Activated B cell treated with CpG ODN at 0.5 μM for 24 hours (primary cell): ENCODE measurements around the gene SPIRE1. TPM values are rescaled to one million over a fixed set of nuclear protein-coding genes. Genes with fewer than 3 reads are reported as not detected.

Source experiments
- ATAC-seq: fragments of 200-7000 bp; cut with Tn5 transposase; one replicate; pipeline ENCODE4 v1.10.0; 2021; ENCODE audit warnings: low read depth, mild to moderate bottlenecking, moderate library complexity
- CTCF ChIA-PET: fragments of 350-600 bp; sonication (Branson Sonifier 250); formaldehyde crosslinking; loops from one replicate; lab custom pipeline; 2021; ENCODE audit warnings: antibody characterized with exemption; lab: Charles Lee
- POLR2A ChIA-PET: fragments of 350-600 bp; sonication (Branson Sonifier 250); formaldehyde crosslinking; loops from one replicate; lab custom pipeline; 2021; ENCODE audit warnings: antibody characterized with exemption; lab: Charles Lee
- DNase-seq: peaks from one replicate; pipeline ENCODE4 v3.0.0; 2022
- H3K27ac Mint-ChIP-seq: one replicate; pipeline ENCODE4 v1.8.0; 2020; ENCODE audit warnings: mixed read lengths
- H3K27me3 Mint-ChIP-seq: one replicate; pipeline ENCODE4 v1.8.0; 2021; ENCODE audit warnings: mixed read lengths
- H3K36me3 Mint-ChIP-seq: one replicate; pipeline ENCODE4 v1.8.0; 2021; ENCODE audit warnings: low read depth, mixed read lengths
- H3K4me1 Mint-ChIP-seq: one replicate; pipeline ENCODE4 v1.8.0; 2021; ENCODE audit warnings: mixed read lengths
- H3K4me3 Mint-ChIP-seq: one replicate; pipeline ENCODE4 v1.8.0; 2020; ENCODE audit warnings: mild to moderate bottlenecking, mixed read lengths
- H3K9me3 Mint-ChIP-seq: one replicate; pipeline ENCODE4 v1.8.0; 2020; ENCODE audit warnings: mixed read lengths
- CTCF ChIP-seq: fragments of 200-600 bp; IDR thresholded peaks from one replicate; pipeline ENCODE4 v1.8.0; 2022; ENCODE audit warnings: antibody characterized with exemption, mild to moderate bottlenecking
- intact Hi-C: fragments of 100-400 bp; cut with micrococcal nuclease; formaldehyde crosslinking; loops from one replicate; pipeline ENCODE4 v1.15.1; 2024
- total RNA-seq: library from RNA; stranded (reverse); gene quantifications from 2 replicates; pipeline ENCODE4 v1.2.3, GENCODE V29; 2022

Gene SPIRE1
- total RNA-seq, 1 donor from 2014 or later = 2.5 TPM

- intact Hi-C loops = no loop called here
- POLR2A ChIA-PET = no interaction called here
- ATAC-seq (no peak), DNase-seq (no peak)
- Mint-ChIP-seq H3K9me3 (no peaks in the 10 kb centered on the region), H3K4me1 (no peaks in the 10 kb centered on the region), H3K4me3 (no peak overlapping the region), H3K27ac (no peak overlapping the region), H3K27me3 (peaks cover 36% of the 10 kb centered on the region), H3K36me3 (no peaks in the 10 kb centered on the region)
- CTCF ChIA-PET = no interaction called here
- no peak for TF ChIP-seq CTCF
Measured at GRCh38 chr18:12397254-12397653, 260.7 kb downstream of the SPIRE1 start.

Other genes starting within 250 kb of the SPIRE1 start
- gene CEP76, start 44.6 kb upstream of the SPIRE1 start, total RNA-seq = 6.4 and 6.9 TPM in 2 replicates
- 67.4 and 69.1 TPM in 2 replicates for gene PSMG2, start 44.9 kb upstream of the SPIRE1 start, total RNA-seq
- gene PTPN2, start 226.1 kb upstream of the SPIRE1 start, total RNA-seq = 66.4 and 76.5 TPM in 2 replicates